HepG2 (cell line): ENCODE results near the gene FETUB. TPM values are rescaled to one million over a fixed set of nuclear protein-coding genes. Genes with fewer than 3 reads are reported as not detected.
A peak's percentile ranks its signal among the peaks of the same experiment; 100 is the strongest.

Source experiments
- ARID4A ChIP-seq: sonication (generic); formaldehyde crosslinking; IDR thresholded peaks from 2 replicates; pipeline ENCODE4 v1.5.0; 2020; ENCODE audit warnings: mild to moderate bottlenecking, missing genetic modification reagents, borderline replicate concordance
- ATF2 ChIP-seq: sonication (generic); formaldehyde crosslinking; IDR thresholded peaks from 2 replicates; pipeline ENCODE4 v1.4.0; 2020; ENCODE audit warnings: missing genetic modification reagents
- CTCF ChIP-seq: sonication (generic); formaldehyde crosslinking; IDR thresholded peaks from 2 replicates; pipeline ENCODE4 v1.5.0; 2020; ENCODE audit warnings: mild to moderate bottlenecking, missing genetic modification reagents, moderate library complexity
- DNMT3B ChIP-seq: conservative IDR thresholded peaks from 2 replicates; pipeline ENCODE4 v1.6.1; 2016; ENCODE audit warnings: missing biosample characterization, control low read depth
- FOXO1 ChIP-seq: sonication (generic); formaldehyde crosslinking; IDR thresholded peaks from 2 replicates; pipeline ENCODE4 v1.4.0; 2020; ENCODE audit warnings: missing genetic modification reagents
- HNRNPK ChIP-seq: fragments of 200-400 bp; formaldehyde crosslinking; IDR thresholded peaks from 2 replicates; pipeline ENCODE4 v1.6.1; 2018; ENCODE audit warnings: low read length, low read depth, moderate library complexity, mild to moderate bottlenecking; ENCODE audit not compliant: poor library complexity, severe bottlenecking
- HNRNPUL1 ChIP-seq: fragments of 200-400 bp; formaldehyde crosslinking; IDR thresholded peaks from 2 replicates; pipeline ENCODE4 v1.6.1; 2017; ENCODE audit warnings: low read depth, mild to moderate bottlenecking, low read length, moderate library complexity
- KLF13 ChIP-seq: sonication (generic); formaldehyde crosslinking; IDR thresholded peaks from 2 replicates; pipeline ENCODE4 v1.4.0; 2020; ENCODE audit warnings: mild to moderate bottlenecking, missing genetic modification reagents
- PBX3 ChIP-seq: sonication (generic); formaldehyde crosslinking; IDR thresholded peaks from 2 replicates; pipeline ENCODE4 v1.8.1; 2023; ENCODE audit warnings: missing genetic modification reagents, inconsistent platforms, borderline replicate concordance
- PRMT3 ChIP-seq: sonication (generic); formaldehyde crosslinking; IDR thresholded peaks from 2 replicates; pipeline ENCODE4 v1.8.1; 2022; ENCODE audit warnings: low read depth, mild to moderate bottlenecking, moderate library complexity, missing genetic modification reagents, borderline replicate concordance
- RFXAP ChIP-seq: sonication (generic); formaldehyde crosslinking; IDR thresholded peaks from 2 replicates; pipeline ENCODE4 v1.4.0; 2020; ENCODE audit warnings: missing genetic modification reagents, borderline replicate concordance
- RNF2 ChIP-seq: fragments of 450-650 bp; conservative IDR thresholded peaks from 2 replicates; pipeline ENCODE4 v1.6.1; 2016; ENCODE audit warnings: low read depth
- SALL2 ChIP-seq: sonication (generic); formaldehyde crosslinking; IDR thresholded peaks from 2 replicates; pipeline ENCODE4 v1.8.1; 2023; ENCODE audit warnings: mild to moderate bottlenecking, missing genetic modification reagents, inconsistent platforms
- TBX3 ChIP-seq: fragments of 450-650 bp; IDR thresholded peaks from 2 replicates; pipeline ENCODE4 v1.6.1; 2017; ENCODE audit warnings: antibody characterized with exemption, mild to moderate bottlenecking, inconsistent platforms, borderline replicate concordance
- TFDP2 ChIP-seq: sonication (generic); formaldehyde crosslinking; IDR thresholded peaks from 2 replicates; pipeline ENCODE4 v1.4.0; 2020; ENCODE audit warnings: missing genetic modification reagents
- ZNF333 ChIP-seq: sonication (generic); formaldehyde crosslinking; IDR thresholded peaks from 2 replicates; pipeline ENCODE4 v1.4.0; 2020; ENCODE audit warnings: mild to moderate bottlenecking, missing genetic modification reagents, borderline replicate concordance
- ZNF879 ChIP-seq: sonication (generic); formaldehyde crosslinking; IDR thresholded peaks from 2 replicates; pipeline ENCODE4 v1.8.1; 2023; ENCODE audit warnings: missing genetic modification reagents
- polyA plus RNA-seq, 8 experiments: library from polyadenylated mRNA; depleted of rRNA in 3 of 8; stranded (reverse) in 7 of 8; unstranded in 1 of 8; fragments of >200 nt; fragmentation: Illumina TruSeq in 4 of 8; extraction: Trizol in 4 of 8; gene quantifications; 2 replicates each; pipeline versions ENCODE4 v1.2.1 to v1.2.3, GENCODE V29; 2011 to 2016; ENCODE audit warnings: low read depth in 4 of 8, missing spikeins in 1 of 8, mixed read lengths in 1 of 8; ENCODE audit not compliant: insufficient read depth in 1 of 8
- total RNA-seq, 5 experiments: library from RNA; depleted of rRNA; stranded (reverse); fragments of >200 nt; fragmentation: Illumina TruSeq; extraction: Trizol; gene quantifications; 2 replicates each; pipeline ENCODE4 v1.2.3, GENCODE V29; 2016; ENCODE audit warnings: low read depth in 1 of 5

FETUB gene
- total and polyA plus RNA-seq, 2 of the 13 experiments (the other 11 are each of a cell fraction or from before 2014, with no cell fraction given), result 2.1 to 4.4 TPM

- TF ChIP-seq PBX3 (CRISPR knock-in tag), result no peak
- TF ChIP-seq RNF2, result no peak
- peak; percentile 84 for TF ChIP-seq ARID4A
- TF ChIP-seq TFDP2 (CRISPR knock-in tag), result no peak
- peak; percentile 89; the same call in 1 of the 2 replicates for TF ChIP-seq ATF2 (CRISPR knock-in tag)
- peak; percentile 53; the same call in 1 of the 2 replicates for TF ChIP-seq ZNF333 (CRISPR knock-in tag)
- no peak for TF ChIP-seq SALL2
- TF ChIP-seq TBX3, result peak; percentile 32; the same call in 1 of the 2 replicates
- TF ChIP-seq HNRNPUL1, result no peak
- peak; percentile 80 for TF ChIP-seq ZNF879
- TF ChIP-seq CTCF, result peak; percentile 19; the same call in 1 of the 2 replicates
- no peak for TF ChIP-seq PRMT3
- no peak for TF ChIP-seq DNMT3B
- peak; percentile 84 for TF ChIP-seq RFXAP
- TF ChIP-seq FOXO1 (CRISPR knock-in tag), result peak; percentile 93
- no peak for TF ChIP-seq KLF13
- TF ChIP-seq HNRNPK, result no peak
Measured at GRCh38 chr3:186612721-186613636, 27.2 kb upstream of the FETUB start, which contains the start of gene AHSG (continued).
